ENCODE results near the gene HOXA3. TPM values are rescaled to one million over a fixed set of nuclear protein-coding genes. Genes with fewer than 3 reads are reported as not detected.

Gene HOXA3
- total RNA-seq, 1 experiment from 2014 or later = 9.2 TPM

DNA sequence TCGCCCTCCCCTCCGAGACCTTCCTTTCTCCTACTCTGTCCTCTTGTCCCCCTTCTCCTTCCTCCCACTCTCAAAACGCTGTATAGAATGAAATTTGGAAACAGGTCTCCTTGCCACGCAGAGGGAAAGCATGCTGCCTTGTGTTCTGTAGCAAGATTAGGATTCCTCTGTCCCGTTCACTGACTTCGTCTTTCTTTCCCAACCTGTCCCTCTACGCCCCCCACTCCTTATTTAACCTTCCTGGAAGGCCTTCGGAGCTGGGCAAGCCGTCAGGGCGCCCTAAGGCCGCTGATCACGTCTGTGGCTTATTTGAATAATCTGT lies 11.6 kb upstream of the HOXA3 start:
- Histone ChIP-seq H3K4me2 (ENCODE audit: low read length) (peak overlapping the region; percentile 97), H3K9ac (ENCODE audit: low read length) (peak overlapping the region; percentile 89), H3K9me3 (ENCODE audit: control insufficient read depth in 1 of 2, insufficient read depth in 1 of 2, low read depth in 1 of 2, low read length in 2 of 2) (no peaks in the 10 kb centered on the region), H2AFZ (ENCODE audit: low read depth, low read length, poor library complexity, severe bottlenecking) (no peak overlapping the region), H3K27ac (ENCODE audit: low read depth, low read length) (peak overlapping the region; percentile 91), H3K9me2 (ENCODE audit: insufficient read depth) (no peaks in the 10 kb centered on the region), H3K4me3 (replicated peaks in 1 of 2; ENCODE audit: low read depth in 1 of 2, low read length in 2 of 2) (peak overlapping the region; percentile 77 to 84), H3K27me3 (ENCODE audit: insufficient read depth, low read length) (no peaks in the 10 kb centered on the region), H3K4me1 (ENCODE audit: control insufficient read depth in 1 of 2, insufficient read depth in 2 of 2, low read length in 2 of 2) (peaks cover 22 to 76% of the 10 kb centered on the region in 2 experiments), H4K20me1 (ENCODE audit: insufficient read depth) (no peaks in the 10 kb centered on the region), H3K79me2 (ENCODE audit: insufficient read depth, low read length) (peaks cover 73% of the 10 kb centered on the region), H3K36me3 (ENCODE audit: control insufficient read depth in 1 of 2, insufficient read depth in 2 of 2, low read length in 2 of 2) (peaks cover 0 to 4% of the 10 kb centered on the region in 2 experiments; a peak in 1 of 4 replicates)
- ATAC-seq (no peak), DNase-seq (ENCODE audit: low read depth, low spot score) (no peak)
- ChIA-PET POLR2A (interaction anchor here (1.4 kb wide), 1 partner anchor 14 kb away, joined by 4 read pairs; no protein-coding TSS in a partner anchor), RAD21 (ENCODE audit: low non-redundant PET in 1 of 2, low total read pairs in 2 of 2, uncharacterized antibody in 2 of 2, unreplicated experiment in 2 of 2) (no interaction called here), CTCF (interaction anchor here (1.4 kb wide), 1 partner anchor 13 kb away, joined by 4 read pairs; no protein-coding TSS in a partner anchor)
- intact Hi-C loops (cut with micrococcal nuclease) = loop anchor here (5.0 to 10.0 kb wide), 4 partner anchors 882 to 1597 kb away; partner anchors contain the start of genes CBX3 and HNRNPA2B1
- no TSS peak for BruUV-seq (replicated peaks)
- TF ChIP-seq ELF1 (IDR thresholded peaks at IDR 0.05; ENCODE audit: borderline replicate concordance, low read depth) (no peak), FOSL1 (IDR thresholded peaks at IDR 0.05; ENCODE audit: low read depth) (no peak), ZFX (IDR thresholded peaks at IDR 0.05) (no peak), EZH2phosphoT487 (IDR thresholded peaks at IDR 0.05; ENCODE audit: borderline replicate concordance) (no peak), RAD21 (IDR thresholded peaks at IDR 0.05; ENCODE audit: low read depth) (no peak), ZNF274 (IDR thresholded peaks at IDR 0.05; ENCODE audit: low read depth, low read length) (no peak), SIN3A (IDR thresholded peaks at IDR 0.05; ENCODE audit: low read depth) (no peak), SP1 (IDR thresholded peaks at IDR 0.05; ENCODE audit: low read depth) (no peak), EZH2 (IDR thresholded peaks at IDR 0.05) (no peak), YY1 (IDR thresholded peaks at IDR 0.05; ENCODE audit: extremely low read depth, insufficient replicate concordance, low read depth, low read length) (no peak), EGR1 (IDR thresholded peaks at IDR 0.05; ENCODE audit: low read depth) (no peak), POLR2AphosphoS5 (IDR thresholded peaks at IDR 0.05; ENCODE audit: low read depth, low read length) (no peak), CEBPB (IDR thresholded peaks at IDR 0.05; ENCODE audit: low read depth) (no peak)
- TF ChIP-seq, protein P1, sequence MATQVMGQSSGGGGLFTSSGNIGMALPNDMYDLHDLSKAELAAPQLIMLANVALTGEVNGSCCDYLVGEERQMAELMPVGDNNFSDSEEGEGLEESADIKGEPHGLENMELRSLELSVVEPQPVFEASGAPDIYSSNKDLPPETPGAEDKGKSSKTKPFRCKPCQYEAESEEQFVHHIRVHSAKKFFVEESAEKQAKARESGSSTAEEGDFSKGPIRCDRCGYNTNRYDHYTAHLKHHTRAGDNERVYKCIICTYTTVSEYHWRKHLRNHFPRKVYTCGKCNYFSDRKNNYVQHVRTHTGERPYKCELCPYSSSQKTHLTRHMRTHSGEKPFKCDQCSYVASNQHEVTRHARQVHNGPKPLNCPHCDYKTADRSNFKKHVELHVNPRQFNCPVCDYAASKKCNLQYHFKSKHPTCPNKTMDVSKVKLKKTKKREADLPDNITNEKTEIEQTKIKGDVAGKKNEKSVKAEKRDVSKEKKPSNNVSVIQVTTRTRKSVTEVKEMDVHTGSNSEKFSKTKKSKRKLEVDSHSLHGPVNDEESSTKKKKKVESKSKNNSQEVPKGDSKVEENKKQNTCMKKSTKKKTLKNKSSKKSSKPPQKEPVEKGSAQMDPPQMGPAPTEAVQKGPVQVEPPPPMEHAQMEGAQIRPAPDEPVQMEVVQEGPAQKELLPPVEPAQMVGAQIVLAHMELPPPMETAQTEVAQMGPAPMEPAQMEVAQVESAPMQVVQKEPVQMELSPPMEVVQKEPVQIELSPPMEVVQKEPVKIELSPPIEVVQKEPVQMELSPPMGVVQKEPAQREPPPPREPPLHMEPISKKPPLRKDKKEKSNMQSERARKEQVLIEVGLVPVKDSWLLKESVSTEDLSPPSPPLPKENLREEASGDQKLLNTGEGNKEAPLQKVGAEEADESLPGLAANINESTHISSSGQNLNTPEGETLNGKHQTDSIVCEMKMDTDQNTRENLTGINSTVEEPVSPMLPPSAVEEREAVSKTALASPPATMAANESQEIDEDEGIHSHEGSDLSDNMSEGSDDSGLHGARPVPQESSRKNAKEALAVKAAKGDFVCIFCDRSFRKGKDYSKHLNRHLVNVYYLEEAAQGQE (IDR thresholded peaks at IDR 0.05; ENCODE audit: low read depth) = no peak
- TF ChIP-seq, protein P2, sequence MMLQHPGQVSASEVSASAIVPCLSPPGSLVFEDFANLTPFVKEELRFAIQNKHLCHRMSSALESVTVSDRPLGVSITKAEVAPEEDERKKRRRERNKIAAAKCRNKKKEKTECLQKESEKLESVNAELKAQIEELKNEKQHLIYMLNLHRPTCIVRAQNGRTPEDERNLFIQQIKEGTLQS (IDR thresholded peaks at IDR 0.05) = no peak
- TF ChIP-seq, protein P3, sequence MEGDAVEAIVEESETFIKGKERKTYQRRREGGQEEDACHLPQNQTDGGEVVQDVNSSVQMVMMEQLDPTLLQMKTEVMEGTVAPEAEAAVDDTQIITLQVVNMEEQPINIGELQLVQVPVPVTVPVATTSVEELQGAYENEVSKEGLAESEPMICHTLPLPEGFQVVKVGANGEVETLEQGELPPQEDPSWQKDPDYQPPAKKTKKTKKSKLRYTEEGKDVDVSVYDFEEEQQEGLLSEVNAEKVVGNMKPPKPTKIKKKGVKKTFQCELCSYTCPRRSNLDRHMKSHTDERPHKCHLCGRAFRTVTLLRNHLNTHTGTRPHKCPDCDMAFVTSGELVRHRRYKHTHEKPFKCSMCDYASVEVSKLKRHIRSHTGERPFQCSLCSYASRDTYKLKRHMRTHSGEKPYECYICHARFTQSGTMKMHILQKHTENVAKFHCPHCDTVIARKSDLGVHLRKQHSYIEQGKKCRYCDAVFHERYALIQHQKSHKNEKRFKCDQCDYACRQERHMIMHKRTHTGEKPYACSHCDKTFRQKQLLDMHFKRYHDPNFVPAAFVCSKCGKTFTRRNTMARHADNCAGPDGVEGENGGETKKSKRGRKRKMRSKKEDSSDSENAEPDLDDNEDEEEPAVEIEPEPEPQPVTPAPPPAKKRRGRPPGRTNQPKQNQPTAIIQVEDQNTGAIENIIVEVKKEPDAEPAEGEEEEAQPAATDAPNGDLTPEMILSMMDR (IDR thresholded peaks at IDR 0.05 in 2 of 3, conservative IDR thresholded peaks at IDR 0.05 in 1 of 3; ENCODE audit: borderline replicate concordance in 1 of 3, insufficient read depth in 1 of 3, low read depth in 2 of 3, low read length in 2 of 3) = no peak
- TF ChIP-seq, protein P4, sequence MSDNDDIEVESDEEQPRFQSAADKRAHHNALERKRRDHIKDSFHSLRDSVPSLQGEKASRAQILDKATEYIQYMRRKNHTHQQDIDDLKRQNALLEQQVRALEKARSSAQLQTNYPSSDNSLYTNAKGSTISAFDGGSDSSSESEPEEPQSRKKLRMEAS (IDR thresholded peaks at IDR 0.05) = no peak

All from HCT116 (cell line).